Hepatocyte (in vitro differentiated cells): Measurements from ENCODE around the gene CUX1. TPM values are rescaled to one million over a fixed set of nuclear protein-coding genes. Genes with fewer than 3 reads are reported as not detected.

ENCODE experiments used
- DNase-seq: peaks from one replicate; pipeline ENCODE4 v3.0.0-alpha.2; 2016; ENCODE audit warnings: low spot score
- H2AFZ ChIP-seq: fragments of 200-600 bp; sonication (generic); 2 replicates; pipeline ENCODE4 v1.6.0; 2016; ENCODE audit warnings: antibody characterized with exemption, mild to moderate bottlenecking
- H3K27ac ChIP-seq: fragments of 200-600 bp; sonication (generic); 2 replicates; pipeline ENCODE4 v1.5.1; 2016; ENCODE audit warnings: mild to moderate bottlenecking
- H3K27me3 ChIP-seq: fragments of 200-600 bp; sonication (generic); 2 replicates; pipeline ENCODE4 v1.6.1; 2016
- H3K36me3 ChIP-seq: fragments of 200-600 bp; sonication (generic); replicated peaks from 2 replicates; pipeline ENCODE4 v1.5.1; 2016; ENCODE audit warnings: low read depth; ENCODE audit not compliant: insufficient read depth
- H3K4me1 ChIP-seq: fragments of 200-600 bp; sonication (generic); 2 replicates; pipeline ENCODE4 v1.5.1; 2016; ENCODE audit warnings: mild to moderate bottlenecking, moderate library complexity; ENCODE audit not compliant: insufficient read depth
- H3K4me2 ChIP-seq: fragments of 200-600 bp; sonication (generic); 2 replicates; pipeline ENCODE4 v1.6.0; 2016
- H3K4me3 ChIP-seq: fragments of 200-600 bp; sonication (generic); 2 replicates; pipeline ENCODE4 v1.5.1; 2016; ENCODE audit warnings: mild to moderate bottlenecking
- H3K79me2 ChIP-seq: fragments of 200-600 bp; sonication (generic); 2 replicates; pipeline ENCODE4 v1.6.0; 2017; ENCODE audit warnings: mild to moderate bottlenecking
- H3K9me2 ChIP-seq: fragments of 200-600 bp; sonication (generic); replicated peaks from 2 replicates; pipeline ENCODE4 v1.6.0; 2017; ENCODE audit warnings: mild to moderate bottlenecking; ENCODE audit not compliant: insufficient read depth
- H3K9me3 ChIP-seq: fragments of 200-600 bp; sonication (generic); 2 replicates; pipeline ENCODE4 v1.5.1; 2016; ENCODE audit warnings: low read depth, mild to moderate bottlenecking
- H4K20me1 ChIP-seq: fragments of 200-600 bp; sonication (generic); 2 replicates; pipeline ENCODE4 v1.6.0; 2016; ENCODE audit warnings: mild to moderate bottlenecking; ENCODE audit not compliant: insufficient read depth, poor library complexity, severe bottlenecking
- EZH2 ChIP-seq: fragments of 200-600 bp; sonication (generic); IDR thresholded peaks from 2 replicates; pipeline ENCODE4 v1.6.1; 2016; ENCODE audit warnings: antibody characterized with exemption, mild to moderate bottlenecking, borderline replicate concordance
- EZH2phosphoT487 ChIP-seq: fragments of 200-600 bp; sonication (generic); IDR thresholded peaks from one replicate; pipeline ENCODE4 v1.6.1; 2018; ENCODE audit warnings: antibody characterized with exemption, mild to moderate bottlenecking, low read depth, moderate library complexity; ENCODE audit not compliant: unreplicated experiment, severe bottlenecking
- WGBS: methylation state at CpG from one replicate; pipeline ENCODE4 v1.1.6; 2016; ENCODE audit warnings: low lambda C conversion rate; ENCODE audit errors: missing lambda C conversion rate; 5-methylcytosine and 5-hydroxymethylcytosine counted together
- polyA plus RNA-seq: library from polyadenylated mRNA; unstranded; fragments of >200 nt; fragmentation: Nextera tagmentation; extraction: Ambion mirVana; gene quantifications from 2 replicates; pipeline ENCODE4 v1.2.1, GENCODE V29; 2016
- total RNA-seq: library from RNA; depleted of rRNA; stranded (reverse); fragments of >200 nt; gene quantifications from 2 replicates; pipeline ENCODE4 v1.2.3, GENCODE V29; 2014
- TF ChIP-seq, protein P1 (sequence below): fragments of 200-600 bp; sonication (generic); IDR thresholded peaks from 2 replicates; pipeline ENCODE4 v1.5.1; 2016; ENCODE audit warnings: antibody characterized with exemption, mild to moderate bottlenecking; ENCODE audit not compliant: poor library complexity

The CUX1 gene
- total and polyA plus RNA-seq, 2 experiments from 2014 or later = 60.1 to 76.8 TPM

DNA sequence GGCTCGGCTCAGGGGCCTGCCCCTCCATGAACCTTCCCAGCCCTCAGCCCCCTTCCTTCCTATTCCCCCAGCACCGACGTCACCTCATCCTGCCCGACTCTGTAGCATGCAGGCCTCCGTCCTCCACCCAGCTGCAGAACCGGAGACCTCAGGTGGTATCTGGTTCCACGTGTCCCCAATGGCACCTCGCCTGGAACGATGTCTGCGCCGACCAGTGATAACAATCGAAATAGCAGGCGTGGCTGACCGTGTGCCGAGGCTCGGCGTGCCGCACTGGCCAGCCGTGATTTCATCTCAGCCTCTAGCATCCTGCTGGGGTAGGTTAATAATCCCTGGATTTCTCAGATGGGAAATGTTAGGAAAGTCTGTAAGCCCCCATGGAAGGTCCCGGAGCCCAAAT, 171.7 kb downstream of the CUX1 start:
- DNase-seq = no peak
- Histone ChIP-seq H3K4me3 (no peak overlapping the region), H3K9me2 (no peaks in the 10 kb centered on the region), H3K4me1 (peaks cover 21% of the 10 kb centered on the region), H3K36me3 (no peaks in the 10 kb centered on the region), H3K4me2 (no peak overlapping the region), H3K27me3 (no peaks in the 10 kb centered on the region), H2AFZ (no peak overlapping the region), H3K27ac (no peak overlapping the region), H3K79me2 (peaks cover 82% of the 10 kb centered on the region), H4K20me1 (peaks cover 21% of the 10 kb centered on the region), H3K9me3 (no peaks in the 10 kb centered on the region)
- WGBS = 97% methylated on average over 20 of the region's 20 CpGs
- no peak for TF ChIP-seq EZH2
- no peak for TF ChIP-seq EZH2phosphoT487
- TF ChIP-seq, protein P1, sequence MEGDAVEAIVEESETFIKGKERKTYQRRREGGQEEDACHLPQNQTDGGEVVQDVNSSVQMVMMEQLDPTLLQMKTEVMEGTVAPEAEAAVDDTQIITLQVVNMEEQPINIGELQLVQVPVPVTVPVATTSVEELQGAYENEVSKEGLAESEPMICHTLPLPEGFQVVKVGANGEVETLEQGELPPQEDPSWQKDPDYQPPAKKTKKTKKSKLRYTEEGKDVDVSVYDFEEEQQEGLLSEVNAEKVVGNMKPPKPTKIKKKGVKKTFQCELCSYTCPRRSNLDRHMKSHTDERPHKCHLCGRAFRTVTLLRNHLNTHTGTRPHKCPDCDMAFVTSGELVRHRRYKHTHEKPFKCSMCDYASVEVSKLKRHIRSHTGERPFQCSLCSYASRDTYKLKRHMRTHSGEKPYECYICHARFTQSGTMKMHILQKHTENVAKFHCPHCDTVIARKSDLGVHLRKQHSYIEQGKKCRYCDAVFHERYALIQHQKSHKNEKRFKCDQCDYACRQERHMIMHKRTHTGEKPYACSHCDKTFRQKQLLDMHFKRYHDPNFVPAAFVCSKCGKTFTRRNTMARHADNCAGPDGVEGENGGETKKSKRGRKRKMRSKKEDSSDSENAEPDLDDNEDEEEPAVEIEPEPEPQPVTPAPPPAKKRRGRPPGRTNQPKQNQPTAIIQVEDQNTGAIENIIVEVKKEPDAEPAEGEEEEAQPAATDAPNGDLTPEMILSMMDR = no peak

DNA sequence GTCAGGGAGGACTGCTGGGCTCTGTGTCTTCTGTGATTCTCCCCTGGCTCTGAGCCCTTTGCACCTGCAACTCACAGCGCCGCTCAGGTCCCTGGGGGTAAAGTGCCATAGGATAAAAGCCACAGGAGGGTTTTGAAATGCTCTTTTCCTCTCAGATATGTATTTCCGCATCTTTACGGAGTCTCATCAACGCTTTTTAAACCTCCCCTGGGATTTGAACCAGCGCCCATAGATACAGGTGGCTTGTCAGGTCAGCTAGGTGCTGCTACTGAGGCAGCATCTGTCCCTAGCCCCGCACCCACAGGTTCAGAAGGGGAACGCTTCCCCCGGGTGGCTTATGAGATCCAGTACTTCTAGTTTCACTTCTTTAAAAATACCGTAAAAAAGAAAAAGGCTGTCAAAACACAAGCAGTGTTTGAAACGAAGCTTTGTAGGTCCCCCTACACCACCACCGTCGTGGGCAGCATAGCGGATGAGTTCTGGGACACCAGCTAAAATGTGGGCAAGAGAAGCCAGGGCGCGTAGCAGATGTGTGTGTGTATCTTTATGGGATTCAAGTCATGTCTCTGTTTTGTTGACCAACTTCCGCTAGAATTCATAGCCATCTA, 173.5 kb downstream of the CUX1 start:
- H2AFZ ChIP-seq = no peak overlapping the region
- H3K9me3 ChIP-seq = no peaks in the 10 kb centered on the region
- H3K79me2 ChIP-seq = peaks cover 79% of the 10 kb centered on the region
- peaks cover 13% of the 10 kb centered on the region for H3K4me1 ChIP-seq
- no peak overlapping the region for H3K4me3 ChIP-seq
- H4K20me1 ChIP-seq = peaks cover 13% of the 10 kb centered on the region
- TF ChIP-seq EZH2 (no peak), EZH2phosphoT487 (no peak)
- TF ChIP-seq, protein P1 = no peak
- H3K27ac ChIP-seq = no peak overlapping the region
- WGBS = 95% methylated on average over 17 of the region's 17 CpGs
- no peaks in the 10 kb centered on the region for H3K9me2 ChIP-seq
- H3K4me2 ChIP-seq = no peak overlapping the region
- H3K36me3 ChIP-seq = no peaks in the 10 kb centered on the region
- no peak for DNase-seq
- H3K27me3 ChIP-seq = no peaks in the 10 kb centered on the region

DNA sequence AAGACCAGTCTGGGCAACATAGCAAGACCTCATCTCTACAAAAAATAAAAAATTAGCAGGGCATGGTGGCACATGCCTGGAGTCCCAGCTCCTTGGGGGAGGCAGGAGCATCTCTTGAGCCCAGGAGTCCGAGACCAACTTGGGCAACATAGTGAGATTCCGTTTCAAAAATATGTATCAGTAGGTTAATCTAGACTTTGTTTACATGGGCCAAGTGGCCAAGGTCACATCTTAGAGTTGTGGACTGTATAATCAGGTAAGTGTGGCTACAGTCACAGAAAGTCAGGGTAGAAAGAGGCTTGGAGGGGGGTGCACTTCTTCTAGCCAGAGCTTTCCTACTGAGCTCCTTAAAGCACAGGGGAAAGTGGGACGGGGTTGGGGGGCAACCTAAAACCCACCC, 174.4 kb downstream of the CUX1 start:
- Histone ChIP-seq H3K79me2 (peaks cover 78% of the 10 kb centered on the region), H3K9me3 (no peaks in the 10 kb centered on the region), H4K20me1 (peaks cover 7% of the 10 kb centered on the region), H3K4me1 (peaks cover 3% of the 10 kb centered on the region), H3K27ac (no peak overlapping the region), H3K4me3 (no peak overlapping the region), H3K36me3 (no peaks in the 10 kb centered on the region), H3K27me3 (no peaks in the 10 kb centered on the region), H3K9me2 (no peaks in the 10 kb centered on the region), H3K4me2 (no peak overlapping the region), H2AFZ (no peak overlapping the region)
- DNase-seq = no peak
- TF ChIP-seq, protein P1 = no peak
- TF ChIP-seq EZH2 = no peak
- no peak for TF ChIP-seq EZH2phosphoT487
- WGBS = 88% methylated on average over 3 of the region's 3 CpGs

DNA sequence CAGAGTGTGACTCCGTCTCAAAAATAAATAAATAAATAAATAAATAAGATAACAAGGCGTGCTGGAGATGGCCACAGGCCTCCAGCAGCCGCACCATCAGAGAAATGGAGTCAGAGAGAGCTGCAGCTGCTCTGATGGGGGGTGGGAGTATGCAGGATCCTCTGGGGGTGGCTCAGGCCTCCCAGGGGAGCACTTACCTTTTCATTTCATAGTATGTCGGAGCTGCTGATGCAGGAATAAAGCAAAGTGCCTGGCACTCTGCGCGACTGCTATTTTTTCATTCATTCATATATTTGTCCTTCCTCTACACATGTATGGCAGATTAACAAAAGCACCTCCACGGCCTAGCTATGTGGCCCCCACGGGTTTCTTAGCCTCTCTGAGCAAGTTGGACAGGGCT, 175.9 kb downstream of the CUX1 start:
- DNase-seq = no peak
- Histone ChIP-seq H3K9me2 (no peaks in the 10 kb centered on the region), H3K4me3 (no peak overlapping the region), H3K27ac (no peak overlapping the region), H3K36me3 (no peaks in the 10 kb centered on the region), H3K27me3 (no peaks in the 10 kb centered on the region), H2AFZ (no peak overlapping the region), H3K4me2 (no peak overlapping the region), H3K9me3 (no peaks in the 10 kb centered on the region), H3K4me1 (no peaks in the 10 kb centered on the region), H4K20me1 (peaks cover 8% of the 10 kb centered on the region), H3K79me2 (peaks cover 79% of the 10 kb centered on the region)
- TF ChIP-seq EZH2 (no peak), EZH2phosphoT487 (no peak)
- TF ChIP-seq, protein P1 = no peak
- 93% methylated on average over 8 of the region's 8 CpGs for WGBS
